ENCODE results near the gene RIN2. TPM values are rescaled to one million over a fixed set of nuclear protein-coding genes. Genes with fewer than 3 reads are reported as not detected.
A peak's percentile ranks its signal among the peaks of the same experiment; 100 is the strongest.

The RIN2 gene, protein sequence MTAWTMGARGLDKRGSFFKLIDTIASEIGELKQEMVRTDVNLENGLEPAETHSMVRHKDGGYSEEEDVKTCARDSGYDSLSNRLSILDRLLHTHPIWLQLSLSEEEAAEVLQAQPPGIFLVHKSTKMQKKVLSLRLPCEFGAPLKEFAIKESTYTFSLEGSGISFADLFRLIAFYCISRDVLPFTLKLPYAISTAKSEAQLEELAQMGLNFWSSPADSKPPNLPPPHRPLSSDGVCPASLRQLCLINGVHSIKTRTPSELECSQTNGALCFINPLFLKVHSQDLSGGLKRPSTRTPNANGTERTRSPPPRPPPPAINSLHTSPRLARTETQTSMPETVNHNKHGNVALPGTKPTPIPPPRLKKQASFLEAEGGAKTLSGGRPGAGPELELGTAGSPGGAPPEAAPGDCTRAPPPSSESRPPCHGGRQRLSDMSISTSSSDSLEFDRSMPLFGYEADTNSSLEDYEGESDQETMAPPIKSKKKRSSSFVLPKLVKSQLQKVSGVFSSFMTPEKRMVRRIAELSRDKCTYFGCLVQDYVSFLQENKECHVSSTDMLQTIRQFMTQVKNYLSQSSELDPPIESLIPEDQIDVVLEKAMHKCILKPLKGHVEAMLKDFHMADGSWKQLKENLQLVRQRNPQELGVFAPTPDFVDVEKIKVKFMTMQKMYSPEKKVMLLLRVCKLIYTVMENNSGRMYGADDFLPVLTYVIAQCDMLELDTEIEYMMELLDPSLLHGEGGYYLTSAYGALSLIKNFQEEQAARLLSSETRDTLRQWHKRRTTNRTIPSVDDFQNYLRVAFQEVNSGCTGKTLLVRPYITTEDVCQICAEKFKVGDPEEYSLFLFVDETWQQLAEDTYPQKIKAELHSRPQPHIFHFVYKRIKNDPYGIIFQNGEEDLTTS
- 71.4 and 80.2 TPM in 2 replicates for total RNA-seq

DNA sequence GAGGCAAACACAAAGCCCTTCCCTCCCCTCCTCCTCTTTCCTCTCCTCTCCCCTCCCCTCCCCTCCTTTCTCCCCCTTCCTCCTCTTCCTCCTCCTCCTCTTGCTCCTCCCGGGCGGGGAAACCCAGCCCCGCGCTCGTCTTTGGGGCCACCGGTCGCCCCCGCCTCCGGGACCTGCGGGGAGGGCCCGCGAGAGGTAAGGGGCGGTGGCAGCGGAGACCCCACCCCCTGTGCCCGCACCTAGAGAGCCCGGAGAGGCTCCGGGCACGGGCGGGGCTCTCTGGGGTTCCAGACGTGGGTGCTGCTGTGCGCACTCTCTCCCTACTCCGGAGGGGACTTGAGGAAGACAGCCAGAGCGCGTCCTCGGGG is at the start of gene RIN2:
Gene RIN2, plus strand, starts transcription at position 126 of the 368 bp plus-strand sequence. CDS start 131,344 bp downstream, outside the sequence.
- DNase-seq (ENCODE audit: low read depth in 2 of 2), result no peak

DNA sequence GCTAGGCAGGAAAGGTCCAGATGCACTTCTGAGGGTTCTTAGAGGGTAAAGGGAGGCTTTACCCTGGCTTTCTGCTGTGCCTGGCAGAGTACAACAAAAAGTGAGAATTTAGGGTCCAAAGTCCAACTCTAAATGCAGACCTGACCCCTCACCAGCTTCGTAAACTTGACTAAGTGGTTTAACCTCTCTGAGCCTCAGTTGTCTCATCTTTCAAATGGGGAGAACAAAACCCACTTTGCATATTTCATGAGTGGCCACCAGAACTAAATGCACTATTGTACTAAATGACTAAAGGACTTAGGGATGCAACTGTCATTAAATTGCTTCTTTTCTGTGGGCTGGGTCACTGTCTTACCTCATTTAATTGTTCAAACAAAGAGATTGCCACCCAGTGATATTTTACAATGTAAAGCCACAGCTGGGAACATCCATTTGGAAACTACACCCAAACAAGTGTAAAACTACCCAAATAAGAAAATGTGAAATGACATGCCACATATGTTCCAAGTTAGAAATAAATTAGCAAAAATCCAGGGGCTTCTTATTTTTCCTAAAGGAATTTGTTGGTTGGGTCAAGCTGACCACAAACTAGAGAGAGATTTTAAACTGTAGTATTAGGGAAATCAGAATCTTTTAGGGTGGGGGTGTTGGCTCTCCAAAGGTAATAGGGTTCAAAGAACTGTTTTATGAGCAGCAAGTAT is 48.3 kb upstream of the RIN2 start:
- DNase-seq (ENCODE audit: low read depth in 2 of 2), result no peak

DNA sequence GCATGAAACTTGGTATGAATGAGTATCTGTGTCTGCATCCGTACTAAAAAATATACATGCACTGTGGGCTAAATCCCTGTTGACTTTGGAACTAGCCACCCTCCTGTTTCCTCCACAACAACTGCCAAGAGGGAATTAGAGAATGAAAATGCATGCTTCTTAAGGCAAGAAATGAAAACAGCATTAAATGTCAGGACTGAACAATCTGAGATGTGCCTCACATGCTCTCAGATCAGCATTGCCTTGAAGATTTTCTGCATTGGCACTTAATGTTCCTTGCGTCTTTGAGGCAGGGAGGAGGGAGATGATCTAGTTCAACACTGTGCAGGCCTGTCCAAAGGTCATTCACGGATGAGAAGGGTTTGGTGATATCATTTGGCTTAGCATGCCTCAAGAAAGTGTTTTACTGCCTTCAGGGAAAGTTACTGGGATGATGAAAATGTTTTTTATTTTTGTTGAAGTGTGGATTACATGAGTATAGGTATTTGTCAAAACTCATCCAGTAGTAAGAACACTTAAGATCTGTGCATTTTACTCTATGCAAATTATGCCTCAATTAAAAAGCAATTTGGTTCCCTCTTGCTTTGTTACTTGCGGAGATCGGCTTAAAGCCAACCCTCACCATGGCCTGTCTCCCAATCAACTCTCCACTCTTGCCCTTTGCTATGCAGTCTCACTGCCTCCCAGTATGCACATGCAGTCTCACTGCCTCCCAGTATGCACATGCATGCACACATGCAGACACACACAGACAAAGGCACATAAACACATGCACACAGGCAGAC is 47.5 kb upstream of the RIN2 start:
- peak in 1 of 2 donors; percentile 37 for DNase-seq (ENCODE audit: low read depth in 2 of 2)

DNA sequence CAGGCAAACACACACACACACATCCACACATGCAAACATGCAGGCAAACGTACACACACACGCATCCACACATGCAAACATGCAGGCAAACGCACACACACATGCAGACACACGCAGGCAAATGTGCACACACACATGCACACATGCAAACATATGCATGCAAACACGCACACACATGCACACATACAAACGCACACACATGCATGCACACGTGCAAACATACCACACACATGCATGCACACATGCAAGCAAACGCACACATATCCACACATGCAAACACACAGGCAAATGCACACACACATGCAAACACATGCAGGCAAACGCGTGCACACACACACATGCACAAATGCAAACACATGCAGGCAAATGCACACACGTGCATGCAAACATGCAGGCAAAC is 46.9 kb upstream of the RIN2 start:
- DNase-seq (ENCODE audit: low read depth in 2 of 2), result no peak

DNA sequence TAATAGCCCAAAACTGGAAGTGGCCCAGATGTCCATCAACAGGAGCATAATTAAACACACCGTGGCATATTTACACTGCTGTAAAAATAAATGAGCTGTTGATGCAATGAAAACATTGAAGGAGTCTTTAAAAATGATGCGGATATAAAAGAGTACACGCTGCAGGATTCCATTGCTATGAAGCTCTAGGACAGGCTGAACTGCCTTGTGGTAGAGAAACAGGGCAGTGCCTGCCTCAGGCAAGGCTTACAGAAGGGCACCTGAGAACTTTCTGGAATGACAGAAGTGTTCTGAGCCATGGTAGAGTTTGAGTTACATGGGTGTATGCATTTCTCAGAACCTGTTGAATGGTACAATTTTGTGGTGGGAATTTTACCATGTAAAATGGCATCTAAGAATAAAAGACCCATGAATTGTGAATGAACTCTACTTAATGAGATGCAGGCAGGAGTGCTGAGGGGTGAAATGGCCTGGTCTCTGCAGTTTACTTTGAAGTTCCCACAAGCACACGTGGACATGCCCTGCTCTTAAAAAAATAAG is 45.3 kb upstream of the RIN2 start:
- peak in 1 of 2 donors; percentile 11 for DNase-seq (ENCODE audit: low read depth in 2 of 2)

DNA sequence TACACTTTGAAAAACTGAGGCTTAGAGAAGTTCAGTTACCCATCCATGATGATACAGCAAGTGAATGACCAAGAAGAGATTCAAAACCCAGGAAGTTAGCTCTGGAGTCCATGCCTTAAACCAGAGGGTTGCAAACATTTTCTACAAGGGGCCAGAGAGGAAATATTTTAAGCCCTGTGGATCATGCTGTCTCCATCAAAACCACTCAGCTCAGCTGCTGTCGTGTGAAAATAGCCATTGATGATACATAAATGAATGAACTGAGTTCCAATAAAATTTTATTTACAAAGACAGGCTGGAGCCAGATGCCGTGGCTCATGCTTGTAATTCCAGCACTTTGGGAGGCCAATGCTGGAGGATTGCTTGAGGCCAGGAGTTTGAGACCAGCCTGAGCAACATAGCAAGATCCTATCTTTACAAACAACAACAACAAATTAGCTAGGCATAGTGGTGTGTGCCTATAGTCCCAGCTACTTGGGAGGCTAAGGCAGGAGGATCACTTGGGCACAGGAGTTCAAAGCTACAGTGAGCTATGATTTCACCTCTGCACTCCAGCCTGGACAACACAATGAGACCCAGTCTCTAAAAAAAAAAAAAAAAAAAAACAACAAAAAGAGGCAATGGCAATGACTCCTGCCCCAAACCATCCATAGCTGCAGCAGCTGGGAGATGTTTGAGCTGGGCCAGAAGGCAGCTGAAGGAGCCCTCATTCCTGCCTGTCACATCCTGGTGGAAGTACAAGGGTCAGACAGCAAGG is 44.1 kb upstream of the RIN2 start:
- DNase-seq (ENCODE audit: low read depth in 2 of 2), result no peak

DNA sequence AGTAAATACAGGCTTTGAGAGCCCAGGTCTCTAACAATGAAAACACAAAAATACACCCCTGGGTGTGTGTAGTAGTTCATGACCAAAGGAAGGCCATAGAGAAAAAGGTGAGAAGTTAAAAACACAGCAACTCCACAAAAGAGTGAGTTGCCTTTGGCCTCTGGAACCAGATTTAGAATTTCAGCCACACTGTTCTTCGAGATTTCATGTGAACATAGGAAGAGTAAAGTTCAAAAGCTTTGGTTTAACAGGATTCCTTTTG is 43.5 kb upstream of the RIN2 start:
- DNase-seq (ENCODE audit: low read depth in 2 of 2), result no peak

DNA sequence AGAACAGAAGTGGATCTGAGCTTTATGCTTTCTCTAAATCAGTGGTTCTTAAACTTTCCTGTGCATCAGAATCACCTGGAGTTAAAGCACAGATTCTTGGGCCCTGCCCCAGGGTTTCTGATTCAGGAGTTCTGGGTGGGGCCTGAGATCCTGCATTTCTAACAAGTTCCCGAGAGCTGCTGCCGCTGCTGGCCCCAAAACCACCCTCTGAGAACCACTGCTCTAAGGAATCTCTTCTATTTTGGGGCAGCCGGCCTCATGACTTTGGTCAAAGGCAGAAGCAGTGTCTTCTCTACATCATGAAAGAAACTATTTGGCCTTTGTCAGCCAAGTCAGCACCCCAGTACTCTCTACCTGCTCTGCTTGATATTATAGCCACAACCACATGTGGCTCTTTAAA is 42.1 kb upstream of the RIN2 start:
- DNase-seq (ENCODE audit: low read depth in 2 of 2), result no peak

DNA sequence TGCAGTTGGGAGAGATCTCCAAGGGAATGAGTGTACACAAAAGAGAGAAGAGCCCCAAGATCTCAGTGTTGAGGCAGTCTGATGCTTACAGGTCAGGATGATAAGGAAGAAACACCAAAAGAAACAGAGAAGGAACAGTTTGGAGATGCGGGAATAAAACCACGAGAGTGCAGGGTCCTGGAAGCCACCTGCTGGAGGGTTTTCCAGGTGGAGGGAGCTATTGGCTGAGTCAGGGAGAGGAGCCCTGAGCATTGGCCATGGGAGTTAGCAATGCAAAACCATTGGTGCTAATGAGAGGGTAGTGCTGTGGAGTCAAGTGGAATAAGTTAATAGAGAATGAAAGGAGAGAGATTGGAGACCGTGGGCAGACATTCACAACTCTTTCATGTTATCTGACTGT is 39.2 kb upstream of the RIN2 start:
- no peak for DNase-seq (ENCODE audit: low read depth in 2 of 2)

DNA sequence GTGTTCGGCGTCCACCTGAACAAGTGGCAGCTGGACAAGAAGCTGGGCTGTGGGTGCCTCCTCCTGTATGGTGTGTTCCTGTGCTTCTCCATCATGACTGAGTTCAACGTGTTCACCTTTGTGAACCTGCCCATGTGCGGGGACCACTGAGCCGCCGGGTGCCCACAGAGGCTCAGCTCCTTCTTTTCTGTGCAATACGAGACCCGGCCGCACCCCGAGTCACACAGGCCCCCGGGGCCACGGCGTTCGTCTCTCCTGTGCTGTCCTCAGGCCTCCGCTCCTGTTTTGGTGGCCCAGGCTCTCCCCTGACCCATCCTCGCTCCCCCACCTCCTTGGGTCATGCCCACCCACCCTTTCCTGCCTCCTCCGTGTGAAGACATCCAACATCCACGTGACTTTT is 37.1 kb upstream of the RIN2 start:
- no peak for DNase-seq (ENCODE audit: low read depth in 2 of 2)

DNA sequence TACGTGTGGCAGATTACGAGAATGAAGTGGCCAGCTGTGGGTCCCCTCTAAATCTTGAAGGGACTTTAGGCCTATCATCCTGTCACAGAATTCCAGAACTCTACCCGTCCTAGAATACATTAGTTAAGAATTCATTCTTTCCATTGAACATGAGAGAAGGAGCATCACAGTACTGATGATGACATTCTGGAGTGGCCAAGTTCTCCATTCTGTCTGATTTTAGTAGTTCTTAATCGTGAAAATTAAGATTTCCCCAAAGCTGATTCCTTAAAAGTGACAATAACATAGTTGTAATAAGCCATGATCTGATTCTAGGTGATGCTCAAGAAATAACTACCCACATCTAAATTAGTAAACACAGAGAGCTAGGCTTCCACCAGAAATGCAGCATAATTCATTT is 35.0 kb upstream of the RIN2 start:
- DNase-seq (ENCODE audit: low read depth in 2 of 2), result no peak

DNA sequence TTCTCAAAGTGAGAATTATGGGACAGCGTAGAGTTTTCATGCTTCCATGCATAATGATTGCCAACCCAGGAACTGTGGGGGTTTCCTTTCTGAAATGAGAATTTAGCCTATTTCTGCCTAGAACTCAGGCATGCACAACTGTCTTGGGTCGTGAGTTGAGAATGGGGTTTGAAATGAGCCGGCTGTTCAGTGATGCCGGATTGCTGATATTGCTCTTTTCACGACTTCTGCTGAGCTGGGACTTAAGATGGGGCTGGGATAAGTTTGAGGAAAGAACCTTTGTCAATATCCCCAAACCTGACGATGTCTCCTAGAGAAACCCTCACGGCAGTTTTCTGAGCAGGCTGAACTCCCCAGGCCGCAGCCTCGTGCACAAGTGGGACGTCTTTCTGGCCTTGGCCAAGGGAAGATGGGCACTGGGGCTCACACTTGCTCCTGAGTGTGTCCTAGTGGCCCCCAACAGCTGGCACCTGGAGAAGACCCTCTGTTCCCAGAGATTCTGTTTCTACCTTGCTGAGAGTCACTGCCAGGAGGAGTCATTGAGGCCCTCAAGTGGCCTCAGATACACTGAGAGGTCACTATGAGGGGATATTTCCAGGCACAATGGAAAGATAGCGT is 34.1 kb upstream of the RIN2 start:
- no peak for DNase-seq (ENCODE audit: low read depth in 2 of 2)

DNA sequence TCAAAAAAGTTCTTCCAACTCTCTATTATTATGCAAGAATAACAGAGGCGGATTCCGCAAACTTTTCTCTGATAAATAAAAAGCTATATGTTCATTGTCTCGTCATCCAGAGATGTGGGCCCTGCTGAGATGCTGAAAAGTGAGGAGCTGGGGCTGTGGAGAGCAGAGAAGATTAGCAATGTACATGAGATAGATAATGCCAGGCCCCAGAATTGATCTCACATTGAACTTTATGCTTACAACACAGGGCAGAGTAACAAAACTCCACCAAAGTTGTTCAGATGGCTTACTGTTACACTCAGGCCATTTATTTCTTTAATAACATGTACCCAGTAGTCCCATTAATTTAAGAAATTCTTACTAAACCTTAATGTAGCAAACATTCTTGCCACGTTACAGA is 32.7 kb upstream of the RIN2 start:
- no peak for DNase-seq (ENCODE audit: low read depth in 2 of 2)

DNA sequence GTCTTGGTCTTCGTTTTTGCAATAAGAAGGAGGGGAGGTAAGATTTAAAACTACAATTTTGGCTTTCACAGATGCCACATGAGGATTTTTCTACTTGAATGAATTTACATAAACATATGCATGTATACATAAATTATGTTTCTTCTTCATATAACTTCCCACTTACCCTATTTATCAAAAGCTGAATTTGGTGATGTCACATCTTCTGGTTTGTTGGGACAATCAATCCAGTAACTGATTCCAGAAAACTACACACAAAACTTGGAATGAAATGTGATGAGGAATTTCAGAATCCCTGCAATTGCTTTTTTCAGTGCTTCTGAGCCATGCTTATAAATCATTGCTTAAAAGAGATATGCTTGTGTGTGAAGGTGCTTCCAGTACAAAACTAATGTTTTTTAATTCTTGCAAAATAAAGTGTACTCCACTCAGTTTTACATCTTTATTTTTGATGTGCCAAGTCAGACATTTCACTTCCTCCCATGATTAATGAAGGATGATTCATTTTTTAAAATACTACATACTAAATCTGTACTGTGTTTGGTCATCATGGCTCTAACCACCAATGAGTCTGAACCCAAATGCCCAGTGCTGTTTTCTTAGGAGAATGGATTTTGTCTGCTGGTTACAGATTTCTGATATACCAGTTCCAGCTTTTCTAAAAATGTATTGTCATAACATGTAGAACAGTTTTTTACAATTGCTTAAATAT is 32.1 kb upstream of the RIN2 start:
- peak in 1 of 2 donors; percentile 53 for DNase-seq (ENCODE audit: low read depth in 2 of 2)

DNA sequence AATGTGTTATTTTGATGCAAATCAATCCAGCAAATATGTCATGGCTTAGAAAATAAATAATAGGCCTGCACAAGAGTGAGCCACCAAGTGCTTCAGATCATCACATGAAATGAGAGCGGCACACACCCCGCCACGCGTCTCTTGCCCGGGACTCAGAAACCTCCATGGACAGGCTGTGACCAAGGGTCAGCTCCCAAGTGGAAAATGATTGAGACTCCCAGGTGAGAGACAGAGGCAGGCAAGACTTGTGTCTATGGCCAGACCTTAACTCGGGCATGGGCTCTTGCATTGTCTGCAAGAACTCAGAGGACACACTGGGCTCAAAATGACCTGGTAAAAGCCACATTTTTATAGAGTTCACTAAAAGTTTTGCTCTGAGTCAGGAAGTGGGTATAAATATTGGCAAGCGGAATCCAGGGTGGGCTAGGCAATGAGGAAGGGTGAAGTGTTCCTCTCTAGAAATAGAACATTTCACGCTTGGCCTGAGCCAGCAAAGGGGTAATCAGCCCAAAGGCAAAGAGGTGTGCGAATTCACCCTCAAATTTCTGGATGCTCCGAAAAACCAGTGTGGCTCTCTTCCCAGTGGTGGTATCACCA is 30.7 kb upstream of the RIN2 start:
- DNase-seq (ENCODE audit: low read depth in 2 of 2), result no peak

DNA sequence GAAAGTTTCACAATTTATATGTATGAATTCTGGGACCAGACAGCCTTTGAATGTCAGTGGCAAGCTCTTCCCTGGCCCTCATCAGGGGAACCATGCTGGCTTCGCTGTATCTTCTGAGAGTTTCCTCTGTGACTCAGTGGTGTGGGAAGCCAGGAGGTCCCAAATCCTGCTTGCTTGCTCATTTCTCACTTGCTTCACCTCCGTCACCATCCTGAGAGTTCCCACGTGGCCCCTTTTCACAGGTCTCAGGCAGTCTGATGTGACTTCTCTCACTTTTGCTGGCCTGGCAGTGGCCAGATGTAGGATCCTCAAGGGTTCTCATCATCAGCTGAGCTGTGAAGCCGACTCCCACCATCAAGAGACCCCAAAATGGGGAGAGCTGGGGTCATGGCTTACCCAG is 28.4 kb upstream of the RIN2 start:
- no peak for DNase-seq (ENCODE audit: low read depth in 2 of 2)

DNA sequence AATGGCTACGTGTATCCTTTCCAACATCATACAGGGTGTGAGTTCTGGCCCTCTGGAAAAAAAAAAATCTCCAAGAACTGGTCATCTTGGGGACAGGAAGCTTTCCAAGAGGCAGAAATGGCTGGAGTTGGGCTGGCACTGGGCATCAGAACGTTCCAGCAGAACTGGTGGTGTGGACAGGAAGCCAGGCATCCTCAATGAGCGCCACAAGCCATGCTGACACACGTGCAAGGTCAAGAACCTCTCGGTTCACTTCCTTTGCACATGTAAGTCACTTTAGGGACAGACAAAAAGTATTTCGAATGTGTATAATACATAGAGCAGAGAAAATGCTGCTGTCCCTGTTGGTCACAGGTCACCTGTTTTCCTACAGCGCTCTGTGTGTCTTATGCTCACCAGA is 27.4 kb upstream of the RIN2 start:
- peak in 1 of 2 donors; percentile 38 for DNase-seq (ENCODE audit: low read depth in 2 of 2)

DNA sequence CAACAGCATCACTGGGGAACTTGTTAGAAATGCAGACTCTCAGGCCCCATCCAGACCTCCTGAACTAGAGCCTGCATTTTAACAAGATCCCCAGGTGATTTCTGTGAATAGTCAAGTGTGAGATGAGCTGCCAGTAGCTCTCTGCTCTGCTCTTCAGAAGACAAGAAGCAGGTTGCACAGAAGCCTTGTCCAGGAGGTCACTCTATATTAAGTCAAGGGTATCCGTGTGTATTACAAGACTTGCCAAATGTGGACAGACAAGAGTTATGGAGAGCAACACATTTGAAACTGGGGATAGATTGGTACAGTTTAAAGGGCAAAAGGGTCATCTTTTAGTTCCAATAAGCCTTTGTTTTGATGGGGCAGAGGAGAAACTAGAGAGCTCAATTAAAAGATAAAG is 23.2 kb upstream of the RIN2 start:
- DNase-seq (ENCODE audit: low read depth in 2 of 2), result no peak

DNA sequence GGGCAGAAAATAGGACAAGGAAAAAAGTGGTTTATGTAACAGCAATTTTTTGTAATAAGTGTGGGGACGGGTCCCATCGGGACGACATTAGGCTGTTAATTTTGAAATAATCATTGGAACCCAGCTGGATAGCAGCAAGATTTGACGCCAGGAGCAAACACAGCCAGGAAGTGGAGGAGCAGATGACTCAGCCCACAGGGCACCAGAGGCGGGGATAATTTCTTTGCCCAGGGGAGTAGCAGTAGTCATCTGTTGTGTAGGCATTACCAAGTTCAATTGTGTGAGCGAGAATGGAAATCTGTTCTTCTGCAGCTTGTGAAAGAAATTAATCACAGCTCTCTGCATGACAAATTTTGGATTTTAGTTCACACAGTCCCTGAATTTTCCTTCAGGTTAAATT is 22.6 kb upstream of the RIN2 start:
- DNase-seq (ENCODE audit: low read depth in 2 of 2), result peak; percentile 87 to 91

Measured in lung microvascular endothelial cell (primary cell).